T-cell (primary cell): ENCODE results near the gene SKA1. TPM values are rescaled to one million over a fixed set of nuclear protein-coding genes. Genes with fewer than 3 reads are reported as not detected.
"Not testable (repeated sequence)": the region's sequence is repeated elsewhere in the genome, so short reads cannot be mapped to it uniquely, and the experiment has no call there.

Experiments used
- ATAC-seq, 4 experiments: fragments of 200-7000 bp in 3 of 4; fragments of 150-1000 bp in 1 of 4; cut with Tn5 transposase; replicated peaks in 1 of 4; 1 replicate in 3 of 4; 2 replicates in 1 of 4; pipeline ENCODE4 v1.10.0; 2021; ENCODE audit warnings: moderate library complexity in 3 of 4, mild to moderate bottlenecking in 2 of 4, moderate number of reproducible peaks in 1 of 4
- CTCF ChIA-PET, 2 donors: fragments of 300-600 bp; sonication (Branson Sonifier 250); formaldehyde crosslinking; loops; one replicate each; lab custom pipeline; 2022; ENCODE audit warnings: antibody characterized with exemption in 2 of 2; lab: Charles Lee
- POLR2A ChIA-PET, 2 donors: fragments of 300-600 bp; sonication (Branson Sonifier 250); formaldehyde crosslinking; loops; one replicate each; lab custom pipeline; 2022; ENCODE audit warnings: antibody characterized with exemption in 2 of 2; lab: Charles Lee
- DNase-seq, 35 experiments: peaks; one replicate each; pipeline versions ENCODE4 v3.0.0 to v3.0.0-alpha.2; 2013 to 2023
- H3K27ac ChIP-seq: one replicate; pipeline ENCODE4 v1.5.1; 2013; ENCODE audit warnings: low read length
- H3K27me3 ChIP-seq, 2 experiments: replicated peaks in 1 of 2; 1 replicate in 1 of 2; 2 replicates in 1 of 2; pipeline versions ENCODE4 v1.6.1 to v1.7.0; 2013; ENCODE audit warnings: low read length in 1 of 2, mixed read lengths in 1 of 2; ENCODE audit not compliant: control insufficient read depth in 2 of 2, insufficient read depth in 2 of 2; ENCODE audit errors: extremely low read depth in 1 of 2
- H3K36me3 ChIP-seq, 2 donors: 1 replicate in 1 of 2; 2 replicates in 1 of 2; pipeline versions ENCODE4 v1.6.1 to v1.7.0; 2013; ENCODE audit warnings: low read length in 1 of 2; ENCODE audit not compliant: control insufficient read depth in 2 of 2, insufficient read depth in 1 of 2; ENCODE audit errors: extremely low read depth in 1 of 2
- H3K4me1 ChIP-seq, 2 experiments: 1 replicate in 1 of 2; 2 replicates in 1 of 2; pipeline versions ENCODE4 v1.6.1 to v1.7.0; 2013; ENCODE audit warnings: low read length in 2 of 2, mixed read lengths in 1 of 2; ENCODE audit not compliant: insufficient read depth in 2 of 2, control insufficient read depth in 1 of 2; ENCODE audit errors: extremely low read depth in 1 of 2
- H3K4me3 ChIP-seq, 2 donors: 1 replicate in 1 of 2; 2 replicates in 1 of 2; pipeline versions ENCODE4 v1.5.1 to v1.7.0; 2013; ENCODE audit warnings: mild to moderate bottlenecking in 2 of 2, low read length in 1 of 2, moderate library complexity in 1 of 2; ENCODE audit not compliant: control insufficient read depth in 1 of 2; ENCODE audit errors: extremely low read depth in 1 of 2
- H3K9me3 ChIP-seq: 2 replicates; pipeline ENCODE4 v1.7.0; 2013
- H3K27ac Mint-ChIP-seq, 2 donors: one replicate each; pipeline ENCODE4 v1.8.0; 2020 to 2021; ENCODE audit warnings: mild to moderate bottlenecking in 2 of 2, mixed read lengths in 2 of 2
- H3K27me3 Mint-ChIP-seq, 2 donors: one replicate each; pipeline ENCODE4 v1.8.0; 2021 to 2022; ENCODE audit warnings: mixed read lengths in 2 of 2
- H3K36me3 Mint-ChIP-seq: one replicate; pipeline ENCODE4 v1.8.0; 2021; ENCODE audit warnings: mixed read lengths
- H3K4me1 Mint-ChIP-seq, 3 donors: one replicate each; pipeline ENCODE4 v1.8.0; 2020 to 2022; ENCODE audit warnings: mixed read lengths in 3 of 3, mild to moderate bottlenecking in 1 of 3
- H3K4me3 Mint-ChIP-seq, 3 donors: one replicate each; pipeline ENCODE4 v1.8.0; 2020 to 2022; ENCODE audit warnings: mild to moderate bottlenecking in 3 of 3, mixed read lengths in 3 of 3, moderate library complexity in 3 of 3
- H3K9me3 Mint-ChIP-seq, 3 donors: one replicate each; pipeline ENCODE4 v1.8.0; 2020 to 2022; ENCODE audit warnings: mixed read lengths in 3 of 3
- WGBS: methylation state at CpG from one replicate; pipeline ENCODE4 v1.1.5; 2013; ENCODE audit warnings: missing lambda C conversion rate; ENCODE audit not compliant: insufficient coverage; 5-methylcytosine and 5-hydroxymethylcytosine counted together
- total RNA-seq, 35 experiments: library from RNA in 6 of 35; stranded (reverse) in 6 of 35; fragments of 120-200 nt in 1 of 35; gene quantifications; one replicate each; pipeline versions ENCODE4 v1.2.1 to v1.2.4 and lab custom pipeline; 2013 to 2026

SKA1 gene
- total RNA-seq, 5 donors from 2014 or later (not counting 1 experiment from before 2014, with no cell fraction given): 0.39 to 1.5 (median 0.70) TPM

DNA sequence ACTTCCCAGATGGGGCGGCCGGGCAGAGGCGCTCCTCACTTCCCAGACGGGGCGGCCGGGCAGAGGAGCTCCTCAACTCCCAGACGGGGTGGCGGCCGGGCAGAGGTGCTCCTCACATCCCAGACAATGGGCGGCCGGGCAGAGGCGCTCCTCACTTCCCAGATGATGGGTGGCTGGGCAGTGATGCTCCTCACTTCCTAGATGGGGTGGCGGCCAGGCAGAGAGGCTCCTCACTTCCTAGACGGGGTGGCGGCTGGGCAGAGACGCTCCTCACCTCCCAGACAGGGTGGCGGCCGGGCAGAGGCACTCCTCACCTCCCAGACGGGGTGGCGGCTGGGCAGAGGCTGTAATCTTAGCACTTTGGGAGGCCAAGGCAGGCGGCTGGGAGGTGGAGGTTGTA, 42.9 kb downstream of the SKA1 start:
- H3K27ac ChIP-seq, H3K9me3 ChIP-seq, H3K36me3 Mint-ChIP-seq, H3K4me3 Mint-ChIP-seq, DNase-seq, H3K27ac Mint-ChIP-seq, POLR2A ChIA-PET, H3K27me3 ChIP-seq, H3K36me3 ChIP-seq, H3K9me3 Mint-ChIP-seq, H3K4me1 Mint-ChIP-seq, ATAC-seq, H3K4me1 ChIP-seq, H3K4me3 ChIP-seq: not testable (repeated sequence)
- CTCF ChIA-PET: interaction anchor here in 1 of 2 donors (0.6 kb wide), 1 partner anchor 1283 kb away, joined by 5 read pairs; no protein-coding TSS in a partner anchor
- 76% methylated on average over 5 of the region's 21 CpGs for WGBS
- peaks cover 6 to 13% of the 10 kb centered on the region in 2 donors for H3K27me3 Mint-ChIP-seq

- Mint-ChIP-seq H3K4me3 (no peak overlapping the region), H3K36me3 (no peaks in the 10 kb centered on the region), H3K4me1 (no peaks in the 10 kb centered on the region), H3K9me3 (peaks cover 0 to 8% (median 4%) of the 10 kb centered on the region in 3 donors), H3K27me3 (peaks cover 13 to 18% of the 10 kb centered on the region in 2 donors), H3K27ac (no peak overlapping the region)
- H3K9me3 ChIP-seq: no peaks in the 10 kb centered on the region
- WGBS: 82% methylated on average over 2 of the region's 2 CpGs
- no peak for ATAC-seq
- H3K27ac ChIP-seq: no peak overlapping the region
- no peaks in the 10 kb centered on the region for H3K36me3 ChIP-seq
- peaks cover 0 to 10% of the 10 kb centered on the region in 2 experiments for H3K27me3 ChIP-seq
- no peak for DNase-seq
- H3K4me1 ChIP-seq: no peaks in the 10 kb centered on the region
- CTCF ChIA-PET: no interaction called here
- H3K4me3 ChIP-seq: no peak overlapping the region
- POLR2A ChIA-PET: no interaction called here
Measured at GRCh38 chr18:50418650-50419049, 43.8 kb downstream of the SKA1 start.

- H3K36me3 ChIP-seq: no peaks in the 10 kb centered on the region
- no peaks in the 10 kb centered on the region for H3K36me3 Mint-ChIP-seq
- H3K4me3 ChIP-seq: no peak overlapping the region
- WGBS: 33% methylated on average over 1 of the region's 2 CpGs
- H3K4me3 Mint-ChIP-seq: no peak overlapping the region
- no peaks in the 10 kb centered on the region for H3K4me1 ChIP-seq
- no peak overlapping the region for H3K27ac ChIP-seq
- CTCF ChIA-PET: no interaction called here
- H3K4me1 Mint-ChIP-seq: no peaks in the 10 kb centered on the region
- ATAC-seq: no peak
- peaks cover 7 to 16% (median 12%) of the 10 kb centered on the region in 3 donors for H3K9me3 Mint-ChIP-seq
- DNase-seq: no peak
- H3K9me3 ChIP-seq: no peaks in the 10 kb centered on the region
- peaks cover 19 to 20% of the 10 kb centered on the region in 2 donors for H3K27me3 Mint-ChIP-seq
- no peak overlapping the region for H3K27ac Mint-ChIP-seq
- H3K27me3 ChIP-seq: peaks cover 0 to 12% of the 10 kb centered on the region in 2 experiments
- POLR2A ChIA-PET: no interaction called here
Measured at GRCh38 chr18:50422286-50422898, 47.5 kb downstream of the SKA1 start.

GRCh38 chr18:50424877-50425690, 50.2 kb downstream of the SKA1 start:
- no peaks in the 10 kb centered on the region for H3K9me3 ChIP-seq
- no peak overlapping the region for H3K27ac ChIP-seq
- ChIA-PET POLR2A (no interaction called here), CTCF (no interaction called here)
- H3K36me3 ChIP-seq: no peaks in the 10 kb centered on the region
- ATAC-seq (no peak), DNase-seq (no peak)
- Mint-ChIP-seq H3K9me3 (peaks cover 7 to 8% (median 8%) of the 10 kb centered on the region in 3 donors), H3K4me1 (no peaks in the 10 kb centered on the region), H3K4me3 (no peak overlapping the region), H3K27ac (no peak overlapping the region), H3K27me3 (peaks cover 18 to 29% of the 10 kb centered on the region in 2 donors), H3K36me3 (no peaks in the 10 kb centered on the region)
- H3K4me3 ChIP-seq: no peak overlapping the region
- H3K27me3 ChIP-seq: peaks cover 0 to 16% of the 10 kb centered on the region in 2 experiments
- 32% methylated on average over 3 of the region's 7 CpGs for WGBS
- H3K4me1 ChIP-seq: no peaks in the 10 kb centered on the region

DNA sequence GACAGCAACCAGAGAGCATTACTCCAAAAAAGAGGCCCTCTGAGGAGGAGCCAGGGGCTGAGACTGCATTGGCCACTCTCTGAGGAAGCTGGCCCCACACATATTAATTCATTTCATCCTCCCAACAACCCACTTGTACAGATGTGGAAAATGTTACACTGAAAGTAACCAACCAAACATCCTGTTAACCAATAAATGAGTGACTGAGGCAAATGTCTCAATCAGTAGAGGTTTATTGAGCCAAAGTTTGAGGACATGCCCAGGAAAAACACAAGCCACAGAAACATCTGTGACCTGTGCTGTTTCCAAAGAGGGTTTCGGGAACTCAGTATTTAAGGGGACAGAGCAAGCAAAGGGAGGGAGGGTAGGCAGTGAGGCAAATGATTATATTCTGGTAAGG, 53.0 kb downstream of the SKA1 start:
- no peak overlapping the region for H3K27ac Mint-ChIP-seq

GRCh38 chr18:50428531-50429206, 53.8 kb downstream of the SKA1 start:
- no peaks in the 10 kb centered on the region for H3K36me3 Mint-ChIP-seq
- Histone ChIP-seq H3K9me3 (no peaks in the 10 kb centered on the region), H3K36me3 (no peaks in the 10 kb centered on the region), H3K4me3 (no peak overlapping the region), H3K4me1 (no peaks in the 10 kb centered on the region), H3K27me3 (peaks cover 0 to 8% of the 10 kb centered on the region in 2 experiments), H3K27ac (no peak overlapping the region)
- no peak overlapping the region for H3K27ac Mint-ChIP-seq
- ChIA-PET CTCF (interaction anchor here in 1 of 2 donors (0.6 to 1.7 kb wide), 3 partner anchors 316 to 1615 kb away, joined by 3 to 4 read pairs (median 3); no protein-coding TSS in a partner anchor), POLR2A (no interaction called here)
- ATAC-seq: no peak
- DNase-seq: no peak
- WGBS: 100% methylated on average over 1 of the region's 3 CpGs
- peaks cover 7 to 8% (median 8%) of the 10 kb centered on the region in 3 donors for H3K9me3 Mint-ChIP-seq
- no peak overlapping the region for H3K4me3 Mint-ChIP-seq
- H3K27me3 Mint-ChIP-seq: peaks cover 7 to 27% of the 10 kb centered on the region in 2 donors
- no peaks in the 10 kb centered on the region for H3K4me1 Mint-ChIP-seq

More for the DNA sequence above, 53.0 kb downstream of the SKA1 start:
- H3K4me3 ChIP-seq: no peak overlapping the region
- H3K9me3 ChIP-seq: no peaks in the 10 kb centered on the region
- Mint-ChIP-seq H3K4me1 (no peaks in the 10 kb centered on the region), H3K9me3 (peaks cover 7 to 8% (median 8%) of the 10 kb centered on the region in 3 donors), H3K4me3 (no peak overlapping the region), H3K36me3 (no peaks in the 10 kb centered on the region), H3K27me3 (peaks cover 12 to 33% of the 10 kb centered on the region in 2 donors)
- no peak for ATAC-seq
- no peaks in the 10 kb centered on the region for H3K4me1 ChIP-seq
- no peaks in the 10 kb centered on the region for H3K36me3 ChIP-seq
- ChIA-PET CTCF (no interaction called here), POLR2A (no interaction called here)
- WGBS: no CpG with 5 or more reads among the region's 1 CpG
- H3K27me3 ChIP-seq: peaks cover 0 to 11% of the 10 kb centered on the region in 2 experiments
- no peak for DNase-seq
- H3K27ac ChIP-seq: no peak overlapping the region
